GM19452 (cell line): Measurements from ENCODE around the gene LRP6.
"Not testable (repeated sequence)": the region's sequence is repeated elsewhere in the genome, so short reads cannot be mapped to it uniquely, and the experiment has no call there.

Source experiments
- ATAC-seq: cut with Tn5 transposase; IDR thresholded peaks from one replicate; pipeline ENCODE4 v1.9.1; 2021; ENCODE audit not compliant: unreplicated experiment

The LRP6 gene

GRCh38 chr12:12265571-12266388, 1.1 kb downstream of the LRP6 start:
- ATAC-seq: no peak

- ATAC-seq: no peak
Measured at GRCh38 chr12:12265035-12265434, 1.8 kb downstream of the LRP6 start.

- ATAC-seq: no peak
Measured at GRCh38 chr12:12263909-12264308, 2.9 kb downstream of the LRP6 start.

GRCh38 chr12:12256291-12256757, 10.5 kb downstream of the LRP6 start:
- not testable (repeated sequence) for ATAC-seq

- no peak for ATAC-seq
Measured at GRCh38 chr12:12254553-12254952, 12.3 kb downstream of the LRP6 start.

GRCh38 chr12:12249216-12250050, 17.4 kb downstream of the LRP6 start:
- ATAC-seq: no peak

GRCh38 chr12:12247584-12247983, 19.3 kb downstream of the LRP6 start:
- no peak for ATAC-seq

- no peak for ATAC-seq
Measured at GRCh38 chr12:12244341-12244740, 22.5 kb downstream of the LRP6 start.

GRCh38 chr12:12240662-12241340, 26.0 kb downstream of the LRP6 start:
- no peak for ATAC-seq

GRCh38 chr12:12239127-12239526, 27.7 kb downstream of the LRP6 start:
- no peak for ATAC-seq

- ATAC-seq: no peak
Measured at GRCh38 chr12:12238605-12239004, 28.2 kb downstream of the LRP6 start.

GRCh38 chr12:12236896-12237295, 29.9 kb downstream of the LRP6 start:
- ATAC-seq: no peak

- ATAC-seq: no peak
Measured at GRCh38 chr12:12230275-12230674, 36.6 kb downstream of the LRP6 start.

GRCh38 chr12:12229556-12230092, 37.2 kb downstream of the LRP6 start:
- ATAC-seq: no peak

- no peak for ATAC-seq
Measured at GRCh38 chr12:12228402-12228801, 38.4 kb downstream of the LRP6 start.

GRCh38 chr12:12226187-12226586, 40.7 kb downstream of the LRP6 start:
- ATAC-seq: no peak

GRCh38 chr12:12224240-12224940, 42.5 kb downstream of the LRP6 start:
- no peak for ATAC-seq

- no peak for ATAC-seq
Measured at GRCh38 chr12:12221560-12221959, 45.3 kb downstream of the LRP6 start.

GRCh38 chr12:12219664-12220063, 47.2 kb downstream of the LRP6 start:
- ATAC-seq: no peak

GRCh38 chr12:12217018-12217359, 49.9 kb downstream of the LRP6 start:
- no peak for ATAC-seq
